HG03342 (cell line): ENCODE measurements around the gene AGTR1.

Experiments
- ATAC-seq: cut with Tn5 transposase; IDR thresholded peaks from one replicate; pipeline ENCODE4 v1.9.1; 2021; ENCODE audit warnings: mild to moderate bottlenecking, moderate library complexity; ENCODE audit not compliant: unreplicated experiment

The AGTR1 gene

GRCh38 chr3:148697306-148698189 lies at the start of gene AGTR1:
AGTR1 (plus strand) TSS chr3:148697903; CDS start chr3:148741036, 43,133 bp downstream.
- no peak for ATAC-seq

GRCh38 chr3:148648685-148649352 lies 48.9 kb upstream of the AGTR1 start:
- no peak for ATAC-seq

DNA sequence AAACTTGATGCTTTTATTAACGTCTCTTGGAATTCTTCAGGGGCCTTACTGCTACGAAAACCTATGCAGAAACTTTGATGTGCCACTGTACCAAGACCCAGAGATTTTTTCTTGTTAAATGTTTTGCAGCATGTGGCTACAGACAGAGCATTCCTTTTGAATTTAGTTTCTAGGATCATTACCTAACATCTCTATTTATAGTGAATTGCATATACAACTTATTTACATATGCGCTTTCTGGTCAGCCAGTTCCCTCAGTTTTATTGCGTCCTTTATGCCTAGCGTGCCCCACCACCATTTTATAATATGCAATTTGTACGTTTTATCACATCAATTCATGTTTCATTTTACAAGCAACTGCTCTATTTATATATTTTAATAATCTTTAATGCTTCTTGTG lies 46.2 kb upstream of the AGTR1 start:
- no peak for ATAC-seq

DNA sequence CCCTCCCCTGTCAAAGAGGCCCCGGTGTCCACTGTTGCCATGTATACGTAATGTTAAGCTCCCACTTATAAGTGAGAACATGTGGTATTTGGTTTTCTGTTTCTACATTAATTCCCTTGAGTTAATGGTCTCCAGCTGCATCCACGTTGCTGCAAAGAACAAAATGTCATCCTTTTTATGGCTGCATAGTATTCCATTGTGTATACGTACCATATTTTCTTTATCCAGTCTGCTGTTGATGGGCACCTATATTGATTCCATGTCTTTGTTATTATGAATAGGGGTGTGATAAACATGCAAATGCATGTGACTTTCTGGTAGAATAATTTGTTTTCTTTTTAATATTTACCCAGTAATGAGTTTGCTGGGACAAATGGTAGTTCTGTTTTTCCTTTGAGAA lies 43.3 kb upstream of the AGTR1 start:
- no peak for ATAC-seq

- no peak for ATAC-seq
Measured at GRCh38 chr3:148657470-148657869, 40.2 kb upstream of the AGTR1 start.

DNA sequence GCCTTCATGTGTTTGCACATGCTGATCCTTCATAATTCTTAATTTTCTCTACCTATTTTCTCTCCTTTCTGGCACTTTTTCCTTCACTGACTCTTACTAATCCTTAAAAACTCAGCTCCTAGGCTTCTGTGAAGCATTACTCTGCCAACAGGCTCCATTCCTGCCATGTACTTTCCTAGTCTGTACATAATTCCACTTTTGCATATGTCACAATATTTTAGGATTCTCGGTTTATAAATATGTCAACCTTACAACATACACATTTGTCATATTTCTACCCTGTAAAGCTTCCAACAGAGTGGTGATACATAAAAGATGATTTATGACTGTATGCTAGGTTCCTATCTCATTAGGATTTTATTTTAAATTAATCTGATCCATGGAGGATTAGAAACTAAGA lies 38.2 kb upstream of the AGTR1 start:
- no peak for ATAC-seq

DNA sequence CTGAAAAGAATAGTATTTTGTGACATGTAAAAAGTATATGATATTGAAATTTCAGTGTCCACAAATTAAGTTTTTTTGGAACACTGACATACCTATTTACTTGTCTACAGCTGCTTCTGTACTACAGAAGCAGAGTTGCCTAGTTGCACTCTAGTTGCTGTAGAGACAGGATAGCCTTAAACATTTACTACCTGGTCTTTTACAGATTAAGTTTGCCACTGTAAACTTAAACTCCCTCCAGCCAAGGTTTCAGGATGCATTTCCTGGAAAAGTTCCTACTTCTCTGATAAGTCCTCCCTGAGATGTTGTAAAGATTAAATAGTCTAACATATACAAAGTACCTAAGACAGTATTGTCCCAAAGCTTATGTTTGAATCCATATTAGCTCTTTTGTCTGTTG lies 17.4 kb upstream of the AGTR1 start:
- ATAC-seq = no peak

- ATAC-seq = no peak
Measured at GRCh38 chr3:148681080-148681479, 16.6 kb upstream of the AGTR1 start.

DNA sequence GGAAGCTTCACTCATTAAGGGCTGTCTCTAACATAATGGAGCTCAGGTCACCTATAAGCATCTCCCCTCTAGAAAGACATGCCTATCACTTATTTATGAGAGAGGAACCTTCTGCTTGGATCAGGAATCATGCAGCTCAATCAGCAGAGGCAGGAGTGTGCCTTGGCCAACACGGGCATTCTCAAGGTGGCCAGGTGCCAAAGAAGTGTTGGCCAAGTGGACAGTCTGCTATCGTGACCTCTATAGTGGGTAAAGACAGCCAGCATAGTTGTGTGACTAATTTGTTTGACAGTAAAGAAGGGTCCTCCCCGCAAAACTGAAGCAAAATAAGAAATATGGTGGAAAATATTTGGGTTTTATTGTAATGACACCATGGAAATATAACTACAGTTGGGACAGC lies 14.7 kb upstream of the AGTR1 start:
- ATAC-seq = no peak

GRCh38 chr3:148694116-148694515 lies 3.6 kb upstream of the AGTR1 start:
- no peak for ATAC-seq

DNA sequence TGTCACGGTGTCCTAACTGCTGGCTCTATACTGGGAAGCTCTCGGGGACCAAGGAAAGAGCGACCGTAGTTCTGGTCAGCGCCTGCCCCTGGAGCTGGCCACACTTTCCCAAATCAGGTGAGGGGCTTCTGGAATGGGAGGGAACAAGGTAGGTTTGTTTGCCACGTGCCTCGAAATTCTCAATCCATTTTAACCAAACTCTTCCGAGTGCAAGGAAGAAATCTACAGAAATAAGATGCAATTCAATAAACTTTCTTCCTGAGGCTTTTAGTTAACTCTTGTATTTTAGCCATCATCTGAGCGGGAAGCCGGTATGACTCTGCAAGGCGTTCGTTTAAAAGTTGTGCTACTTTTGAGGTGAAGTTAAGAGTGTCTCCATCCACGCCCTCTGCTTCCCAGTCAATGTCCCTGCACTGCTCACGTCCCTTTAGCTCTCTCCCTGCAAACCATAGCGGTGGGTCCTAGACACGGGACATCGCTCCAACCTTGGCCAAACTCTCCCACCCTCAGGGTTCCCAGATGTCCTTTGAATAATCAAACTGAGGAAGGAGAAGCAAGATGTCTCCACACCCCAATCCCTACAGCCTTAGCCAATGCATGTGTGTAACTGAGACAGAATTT lies 597 bp downstream of the AGTR1 start:
- ATAC-seq = no peak

GRCh38 chr3:148705314-148705713 lies 7.6 kb downstream of the AGTR1 start:
- no peak for ATAC-seq

DNA sequence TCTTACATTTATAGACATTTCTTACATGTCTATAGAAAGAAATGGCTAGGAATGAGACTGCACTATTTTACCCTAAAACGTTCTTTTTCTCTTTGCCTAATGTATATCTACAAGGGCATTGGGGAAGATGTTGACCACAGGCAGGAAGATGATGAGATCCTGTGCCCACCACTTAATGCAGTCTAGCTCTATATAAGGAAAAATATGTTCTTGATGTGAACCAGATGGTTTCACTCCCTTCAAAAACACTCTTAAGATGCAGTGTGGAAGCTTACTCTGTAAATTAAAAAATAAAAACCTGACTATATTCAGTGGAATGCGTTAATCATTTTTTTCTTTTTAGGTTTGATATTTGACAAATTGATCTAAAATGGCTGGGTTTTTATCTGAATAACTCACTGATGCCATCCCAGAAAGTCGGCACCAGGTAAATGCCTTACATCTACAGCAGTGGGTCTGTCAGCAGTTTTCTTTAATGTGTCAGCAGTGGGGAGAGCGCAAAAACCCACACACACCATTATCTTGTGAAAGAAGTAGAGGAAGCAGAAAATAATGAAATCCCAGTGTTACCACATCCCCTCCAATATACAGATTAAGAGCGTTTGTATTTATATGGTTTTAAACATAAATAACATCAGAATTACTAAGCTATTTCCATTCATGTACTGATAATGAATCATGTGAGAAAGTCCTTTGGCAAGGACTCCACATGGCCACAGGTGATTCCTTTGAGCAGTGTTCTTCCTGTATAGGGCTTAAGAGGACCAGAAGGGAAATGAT lies 10.1 kb downstream of the AGTR1 start:
- ATAC-seq = no peak

GRCh38 chr3:148708409-148708808 lies 10.7 kb downstream of the AGTR1 start:
- no peak for ATAC-seq

DNA sequence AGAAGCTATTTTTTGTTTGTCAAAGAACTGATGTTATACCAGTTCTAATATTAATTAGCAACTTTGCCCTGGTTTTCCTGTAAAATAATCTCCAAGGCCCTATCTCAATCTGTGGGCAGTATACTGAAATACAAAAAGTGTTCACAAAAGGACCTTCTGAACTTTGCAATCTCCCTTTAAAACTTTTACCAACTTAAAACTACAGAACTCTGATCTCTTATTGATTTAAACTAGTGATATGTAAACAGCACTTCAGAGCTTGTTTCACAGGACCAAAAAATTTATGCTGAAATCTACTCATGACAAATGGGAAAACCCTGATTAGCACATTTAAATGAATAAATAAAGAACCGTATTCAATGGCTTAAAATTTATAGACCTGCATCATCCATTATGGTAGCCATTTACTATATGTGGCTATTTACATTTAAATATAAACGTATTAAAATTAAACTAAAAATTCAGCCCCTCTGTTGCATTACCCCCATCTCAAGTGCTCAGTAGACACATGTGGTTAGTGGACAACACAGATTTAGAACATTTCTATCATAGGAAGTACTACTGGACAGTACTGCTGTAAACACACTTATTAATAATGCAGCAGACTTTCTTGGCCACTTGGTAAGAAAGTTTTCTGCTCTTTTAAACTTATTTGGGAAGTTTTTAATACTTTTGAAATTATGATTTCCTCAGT lies 12.0 kb downstream of the AGTR1 start:
- no peak for ATAC-seq

GRCh38 chr3:148710665-148711064 lies 13.0 kb downstream of the AGTR1 start:
- ATAC-seq = no peak

DNA sequence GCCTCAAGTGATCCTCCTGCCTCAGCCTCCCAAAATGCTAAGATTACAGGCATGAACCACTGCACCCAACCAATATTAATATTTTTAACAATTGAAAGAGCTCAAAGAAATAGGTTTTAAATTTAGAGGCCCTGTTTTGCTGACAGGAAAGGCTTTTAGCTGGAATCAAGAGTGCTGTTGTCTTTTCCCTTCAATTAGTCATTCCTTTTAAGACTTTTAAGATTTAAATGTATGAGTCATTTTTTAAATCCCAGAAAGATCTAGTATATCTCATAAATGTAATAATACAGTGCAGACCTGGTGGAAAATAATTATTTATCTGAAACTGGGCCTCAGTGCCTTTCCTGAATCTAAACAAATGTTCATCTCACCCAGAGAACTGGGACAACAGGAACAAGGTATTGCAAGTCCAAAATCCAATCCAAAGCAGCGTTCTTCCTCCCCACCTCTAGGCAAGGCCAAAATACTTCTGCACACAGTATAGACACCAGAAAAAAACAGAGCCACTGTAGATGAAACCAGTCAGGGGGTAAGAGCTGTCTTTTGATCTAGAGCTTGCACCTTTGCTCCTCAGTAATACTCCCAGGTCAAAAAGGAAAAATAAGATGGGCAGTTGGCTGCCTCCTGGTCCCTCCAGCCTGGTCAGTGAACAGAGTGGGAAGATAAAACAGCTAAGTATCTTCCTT lies 14.4 kb downstream of the AGTR1 start:
- ATAC-seq = no peak

- no peak for ATAC-seq
Measured at GRCh38 chr3:148714521-148714920, 16.8 kb downstream of the AGTR1 start.

GRCh38 chr3:148716657-148717056 lies 19.0 kb downstream of the AGTR1 start:
- ATAC-seq = no peak
